GM10266 (cell line): ENCODE data around the gene ISG20L2.

ENCODE experiments used
- DNase-seq: peaks from one replicate; pipeline ENCODE4 v3.0.0; 2012; ENCODE audit errors: extremely low spot score
- TF ChIP-seq, protein P1 (sequence below): IDR thresholded peaks from 2 replicates; pipeline ENCODE4 v1.5.1; 2012; ENCODE audit warnings: mild to moderate bottlenecking, low read depth; ENCODE audit not compliant: control insufficient read depth, insufficient read depth; ENCODE audit errors: missing control alignments

Gene ISG20L2

DNA sequence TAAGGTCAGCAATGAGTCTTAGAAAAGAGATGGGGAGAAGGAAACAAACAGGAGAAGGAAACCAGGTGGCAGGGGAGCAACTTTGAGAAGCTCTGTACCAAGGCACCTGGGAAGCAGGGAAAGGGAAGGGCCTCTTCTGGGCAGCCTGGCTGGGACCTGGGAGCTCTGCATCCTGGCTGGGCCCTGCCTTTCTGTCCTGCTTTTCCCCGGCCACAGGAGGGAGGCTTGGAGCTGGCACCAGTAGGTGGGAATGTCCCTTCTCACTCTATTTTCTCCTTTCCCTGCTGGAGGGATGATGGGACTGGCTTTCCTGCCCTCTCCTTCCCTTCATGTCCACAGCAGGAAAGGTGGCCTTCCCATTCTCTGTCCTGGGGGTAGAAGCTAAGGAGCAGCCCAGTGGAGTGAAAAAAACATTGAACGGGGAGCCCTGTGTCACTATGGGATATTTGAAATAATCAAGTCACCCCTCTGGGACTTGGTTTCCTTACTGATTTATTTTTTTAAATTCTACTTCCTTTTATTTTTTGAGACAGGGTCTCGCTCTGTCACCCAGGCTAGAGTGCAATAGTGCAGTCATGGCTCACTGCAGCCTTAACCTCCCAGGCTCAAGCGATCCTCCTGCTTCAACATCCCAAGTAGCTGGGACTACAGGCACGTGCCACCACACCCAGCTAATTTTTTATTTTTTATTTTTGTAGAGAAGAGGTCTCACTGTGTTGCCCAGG is 46.2 kb downstream of the ISG20L2 start:
- TF ChIP-seq, protein P1, sequence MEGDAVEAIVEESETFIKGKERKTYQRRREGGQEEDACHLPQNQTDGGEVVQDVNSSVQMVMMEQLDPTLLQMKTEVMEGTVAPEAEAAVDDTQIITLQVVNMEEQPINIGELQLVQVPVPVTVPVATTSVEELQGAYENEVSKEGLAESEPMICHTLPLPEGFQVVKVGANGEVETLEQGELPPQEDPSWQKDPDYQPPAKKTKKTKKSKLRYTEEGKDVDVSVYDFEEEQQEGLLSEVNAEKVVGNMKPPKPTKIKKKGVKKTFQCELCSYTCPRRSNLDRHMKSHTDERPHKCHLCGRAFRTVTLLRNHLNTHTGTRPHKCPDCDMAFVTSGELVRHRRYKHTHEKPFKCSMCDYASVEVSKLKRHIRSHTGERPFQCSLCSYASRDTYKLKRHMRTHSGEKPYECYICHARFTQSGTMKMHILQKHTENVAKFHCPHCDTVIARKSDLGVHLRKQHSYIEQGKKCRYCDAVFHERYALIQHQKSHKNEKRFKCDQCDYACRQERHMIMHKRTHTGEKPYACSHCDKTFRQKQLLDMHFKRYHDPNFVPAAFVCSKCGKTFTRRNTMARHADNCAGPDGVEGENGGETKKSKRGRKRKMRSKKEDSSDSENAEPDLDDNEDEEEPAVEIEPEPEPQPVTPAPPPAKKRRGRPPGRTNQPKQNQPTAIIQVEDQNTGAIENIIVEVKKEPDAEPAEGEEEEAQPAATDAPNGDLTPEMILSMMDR, result no peak
- no peak for DNase-seq

- TF ChIP-seq, protein P1, result no peak
- DNase-seq, result no peak
Observed at GRCh38 chr1:156681196-156681960, 47.2 kb downstream of the ISG20L2 start.

DNA sequence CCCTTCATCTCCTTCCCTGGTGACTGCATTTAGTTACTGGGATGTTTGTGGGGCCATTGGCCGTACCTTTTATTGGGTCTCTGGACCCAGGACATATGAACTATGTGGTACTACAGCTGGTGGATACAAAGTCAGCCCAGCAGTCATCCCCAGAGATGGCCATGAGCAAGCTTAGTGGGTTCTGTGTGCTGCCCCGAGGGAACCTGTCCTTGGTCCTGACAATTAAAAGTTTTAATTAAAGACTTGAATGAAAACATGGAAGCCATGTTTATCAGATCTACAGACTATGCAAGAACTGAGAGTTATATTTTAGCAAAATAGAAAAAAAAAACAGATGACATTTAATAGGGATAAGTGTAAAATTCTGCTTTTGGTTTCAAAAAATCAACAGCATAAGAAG is 48.5 kb downstream of the ISG20L2 start:
- TF ChIP-seq, protein P1, result no peak
- DNase-seq, result no peak

DNA sequence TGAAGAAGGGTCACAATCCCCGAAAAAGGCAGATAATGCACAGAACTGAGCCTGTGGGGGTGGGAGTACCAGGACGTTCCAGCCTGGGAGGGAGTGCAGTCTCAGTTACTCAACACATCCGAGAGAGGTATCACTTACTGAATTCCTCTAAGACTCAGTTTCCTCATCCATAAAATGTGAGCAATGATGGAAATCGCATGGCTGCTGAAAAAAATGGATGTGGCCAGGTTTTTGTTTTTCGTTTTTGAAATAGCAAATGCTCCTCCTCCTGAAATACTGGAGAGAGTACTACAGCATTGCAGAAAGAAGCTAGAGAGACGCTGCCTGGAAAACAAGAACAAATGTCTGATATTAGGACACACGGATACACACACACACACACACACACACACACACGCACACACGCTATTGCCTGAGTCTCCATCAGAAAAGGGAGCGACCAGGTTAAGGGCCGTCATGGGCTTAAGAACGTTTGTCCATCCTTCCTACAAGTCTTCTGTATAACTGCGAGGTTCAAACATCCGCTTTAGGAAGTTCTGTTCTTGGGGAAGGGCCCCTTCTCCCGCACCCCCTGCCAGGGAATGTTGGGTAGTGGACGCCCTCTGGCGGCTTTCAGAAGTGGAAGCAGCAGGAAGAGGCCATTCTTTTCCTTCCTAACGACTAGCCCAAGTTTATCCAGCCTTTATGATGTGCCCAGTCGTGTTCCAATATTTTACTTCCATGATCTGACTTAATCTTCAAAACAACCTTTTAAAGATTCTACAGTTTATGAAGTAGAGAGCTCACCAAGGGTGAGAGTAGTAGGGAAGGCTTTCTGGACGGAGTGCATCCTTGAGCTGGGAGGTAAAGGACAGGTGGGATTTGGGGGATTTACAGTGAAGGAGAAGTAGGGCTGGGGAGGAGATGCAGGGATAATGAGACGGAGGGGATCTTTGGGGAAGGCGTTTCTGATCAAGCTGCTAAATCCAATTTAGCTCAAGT is 50.7 kb downstream of the ISG20L2 start:
- peak; percentile 79 for DNase-seq

GRCh38 chr1:156676820-156677615 is 51.5 kb downstream of the ISG20L2 start, which contains the start of gene NES:
Gene NES (minus strand): TSS chr1:156677407. CDS start chr1:156677264, 143 bp downstream.
- no peak for DNase-seq
- TF ChIP-seq, protein P1, result no peak

More for the DNA sequence above, 50.7 kb downstream of the ISG20L2 start:
- TF ChIP-seq, protein P1, result peak; percentile 77

- TF ChIP-seq, protein P1, result no peak
- DNase-seq, result no peak
Observed at GRCh38 chr1:156676114-156676819, 52.3 kb downstream of the ISG20L2 start.
